Omental fat pad (tissue), 4 donors: ENCODE measurements around the gene PLEKHG7. TPM values are rescaled to one million over a fixed set of nuclear protein-coding genes. Genes with fewer than 3 reads are reported as not detected.
A peak's percentile ranks its signal among the peaks of the same experiment; 100 is the strongest.
"Not testable (repeated sequence)": the region's sequence is repeated elsewhere in the genome, so short reads cannot be mapped to it uniquely, and the experiment has no call there.

ENCODE experiments used
- ATAC-seq: fragments of 150-250 bp; one replicate; pipeline ENCODE4 v1.9.1; 2016; ENCODE audit warnings: mild to moderate bottlenecking, moderate library complexity; ENCODE audit not compliant: low FRiP score
- DNase-seq: peaks from one replicate; pipeline ENCODE4 v3.0.0-alpha.2; 2019; ENCODE audit warnings: low spot score
- CTCF ChIP-seq, 3 donors: fragments of 450-650 bp; IDR thresholded peaks; one replicate each; pipeline ENCODE4 v1.5.1; 2016 to 2017; ENCODE audit warnings: antibody characterized with exemption in 3 of 3, mild to moderate bottlenecking in 3 of 3, moderate library complexity in 2 of 3
- total RNA-seq, 4 donors: library from RNA; depleted of rRNA; stranded (reverse); fragments of >200 nt; gene quantifications; one replicate each; pipeline ENCODE4 v1.1.0, GENCODE V29; 2016

The PLEKHG7 gene
- total RNA-seq, 4 donors from 2014 or later, result 0.12 TPM; not detected in 3

DNA sequence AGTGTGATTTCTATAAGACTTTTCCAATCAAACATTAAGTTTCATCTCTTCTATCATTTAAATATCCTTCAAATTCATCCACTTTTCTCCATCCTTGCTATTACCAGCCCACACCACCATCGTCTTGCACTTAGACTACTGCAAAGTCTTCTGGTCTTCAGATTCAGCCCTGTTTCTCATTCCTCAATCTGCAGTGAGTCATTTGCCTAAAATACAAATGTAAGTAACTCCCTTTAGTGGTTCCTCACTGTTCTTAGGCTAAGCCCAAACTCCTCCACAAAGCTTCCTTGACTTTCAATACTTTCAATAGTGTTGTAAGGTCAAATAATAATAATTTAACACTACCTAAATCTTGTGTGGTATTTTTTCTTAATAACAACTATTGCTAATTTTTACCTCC, 83.3 kb downstream of the PLEKHG7 start:
- peak; percentile 64 for ATAC-seq
- TF ChIP-seq CTCF (IDR thresholded peaks at IDR 0.05), result no peak
- no peak for DNase-seq

DNA sequence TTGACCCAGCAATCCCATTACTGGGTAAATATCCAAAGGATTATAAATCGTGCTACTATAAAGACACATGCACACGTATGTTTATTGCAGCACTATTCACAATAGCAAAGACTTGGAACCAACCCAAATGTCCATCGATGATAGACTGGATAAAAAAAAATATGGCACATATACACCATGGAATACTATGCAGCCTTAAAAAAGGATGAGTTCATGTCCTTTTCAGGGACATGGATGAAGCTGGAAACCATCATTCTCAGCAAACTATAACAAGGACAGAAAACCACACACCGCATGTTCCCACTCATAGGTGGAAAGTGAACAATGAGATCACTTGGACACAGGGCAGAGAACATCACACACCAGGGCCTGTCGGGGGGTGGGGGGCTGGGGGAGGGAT, 91.6 kb downstream of the PLEKHG7 start:
- not testable (repeated sequence) for ATAC-seq, DNase-seq

DNA sequence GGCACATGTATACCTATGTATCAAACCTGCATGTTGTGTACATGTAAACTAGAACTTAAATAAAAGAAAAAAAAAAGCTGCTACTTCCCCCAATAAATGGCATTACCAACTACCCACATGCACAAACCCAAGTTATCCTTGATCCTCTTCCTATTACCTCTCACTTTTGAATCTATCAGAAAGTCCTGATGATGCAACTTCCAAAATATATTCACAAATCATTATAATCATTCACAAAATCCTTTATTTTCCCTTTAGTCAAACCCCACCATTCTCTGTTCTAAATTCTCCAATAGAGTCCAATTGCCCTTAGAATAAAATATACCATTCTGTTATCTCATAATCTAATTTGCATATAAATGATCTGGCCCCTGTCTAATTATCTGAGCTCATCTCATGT, 92.0 kb downstream of the PLEKHG7 start:
- no peak for TF ChIP-seq CTCF (IDR thresholded peaks at IDR 0.05)
- DNase-seq, result no peak
- no peak for ATAC-seq

DNA sequence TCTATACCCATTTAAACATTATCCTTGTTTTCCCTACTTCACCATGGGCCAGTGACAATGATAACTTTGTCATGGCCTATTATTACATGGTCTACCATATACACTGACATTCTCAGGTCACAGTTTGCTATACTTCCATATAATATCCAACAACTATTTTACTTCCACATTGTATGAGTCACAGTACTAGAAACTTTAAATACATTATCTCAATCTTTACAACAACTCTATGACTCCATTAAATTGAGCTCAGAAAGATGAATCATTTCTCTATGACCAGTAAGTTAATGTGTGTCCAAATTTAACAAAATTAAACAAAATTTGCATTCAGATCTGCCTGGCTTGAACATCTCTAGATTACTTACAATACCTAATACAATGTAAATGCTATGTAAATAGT, 93.9 kb downstream of the PLEKHG7 start:
- no peak for TF ChIP-seq CTCF (IDR thresholded peaks at IDR 0.05)
- DNase-seq (no peak), ATAC-seq (no peak)

DNA sequence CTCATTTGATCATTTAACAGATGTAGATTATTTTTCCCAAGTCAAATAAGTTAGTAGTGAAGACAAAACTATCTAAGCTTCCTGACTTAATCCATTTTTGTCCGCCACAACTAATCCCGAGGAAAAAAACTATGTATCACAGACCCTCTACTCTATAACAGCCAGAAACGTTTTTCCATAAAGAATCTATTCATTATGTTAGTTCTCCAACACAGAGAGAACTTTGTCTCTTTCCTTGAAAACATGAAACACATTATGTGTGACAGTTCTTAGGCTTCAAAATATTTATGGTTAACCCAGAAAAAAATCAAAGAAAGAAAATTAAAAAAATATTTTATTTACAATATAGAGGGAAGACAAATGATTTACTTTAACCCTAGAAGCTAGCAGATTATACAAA, 100.1 kb downstream of the PLEKHG7 start:
- DNase-seq (no peak), ATAC-seq (no peak)
- no peak for TF ChIP-seq CTCF (IDR thresholded peaks at IDR 0.05)

- no peak for TF ChIP-seq CTCF (IDR thresholded peaks at IDR 0.05)
- DNase-seq (no peak), ATAC-seq (no peak)
Measured at GRCh38 chr12:92803903-92804302, 101.1 kb downstream of the PLEKHG7 start.

GRCh38 chr12:92810370-92810769, 107.6 kb downstream of the PLEKHG7 start:
- no peak for ATAC-seq
- TF ChIP-seq CTCF (IDR thresholded peaks at IDR 0.05), result no peak
- DNase-seq, result no peak

DNA sequence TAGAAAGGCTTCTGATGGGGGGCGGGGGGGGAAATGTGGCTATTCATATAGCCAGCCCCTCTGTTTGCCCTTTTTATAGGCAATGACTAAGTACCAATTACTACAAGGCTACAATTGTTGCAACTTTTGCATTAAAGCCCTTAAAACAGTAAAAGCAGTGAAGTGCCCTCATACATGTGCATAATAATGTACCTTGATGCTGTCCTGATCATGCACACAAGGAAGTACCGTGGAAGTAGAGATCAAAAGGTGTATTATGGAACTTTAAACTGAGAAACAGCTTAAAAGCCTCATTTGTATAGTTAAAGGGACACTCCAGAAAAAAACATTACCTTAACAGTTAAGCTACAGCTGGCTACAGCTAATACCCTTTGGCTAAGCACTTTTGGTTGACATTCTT, 111.8 kb downstream of the PLEKHG7 start:
- ATAC-seq (no peak), DNase-seq (no peak)
- no peak for TF ChIP-seq CTCF (IDR thresholded peaks at IDR 0.05)
